Measurements from ENCODE around the gene PCOLCE2. TPM values are rescaled to one million over a fixed set of nuclear protein-coding genes. Genes with fewer than 3 reads are reported as not detected.

The PCOLCE2 gene
- total RNA-seq, 2 donors from 2014 or later = not detected

DNA sequence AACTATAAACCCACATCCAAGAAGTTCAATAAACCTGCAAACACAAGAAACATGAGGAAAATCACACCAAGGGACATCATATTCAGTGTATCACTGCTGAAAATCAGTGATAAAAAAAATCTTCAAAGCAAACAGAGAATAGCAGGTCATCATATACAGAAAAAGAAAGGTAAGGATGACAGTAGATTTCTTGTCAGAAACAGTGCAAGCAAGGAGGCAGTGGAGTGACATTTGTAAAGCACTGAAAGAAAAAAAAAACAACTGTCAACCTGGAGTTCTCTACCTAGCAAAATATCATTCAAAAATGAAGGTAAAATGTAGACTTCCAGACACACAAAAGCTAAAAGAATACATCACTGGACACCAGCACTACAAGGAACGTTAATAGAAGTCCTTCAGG, 93.6 kb downstream of the PCOLCE2 start:
- H3K36me3 Mint-ChIP-seq = no peaks in the 10 kb centered on the region
- peaks cover 5 to 6% of the 10 kb centered on the region in 2 donors for H3K27me3 Mint-ChIP-seq
- no peak overlapping the region for H3K4me3 Mint-ChIP-seq
- DNase-seq (ENCODE audit: low spot score) (no peak), ATAC-seq (no peak)
- H3K4me1 Mint-ChIP-seq (ENCODE audit: low read depth in 2 of 2) = no peaks in the 10 kb centered on the region
- H3K9me3 Mint-ChIP-seq = no peaks in the 10 kb centered on the region
- no peak overlapping the region for H3K27ac Mint-ChIP-seq

DNA sequence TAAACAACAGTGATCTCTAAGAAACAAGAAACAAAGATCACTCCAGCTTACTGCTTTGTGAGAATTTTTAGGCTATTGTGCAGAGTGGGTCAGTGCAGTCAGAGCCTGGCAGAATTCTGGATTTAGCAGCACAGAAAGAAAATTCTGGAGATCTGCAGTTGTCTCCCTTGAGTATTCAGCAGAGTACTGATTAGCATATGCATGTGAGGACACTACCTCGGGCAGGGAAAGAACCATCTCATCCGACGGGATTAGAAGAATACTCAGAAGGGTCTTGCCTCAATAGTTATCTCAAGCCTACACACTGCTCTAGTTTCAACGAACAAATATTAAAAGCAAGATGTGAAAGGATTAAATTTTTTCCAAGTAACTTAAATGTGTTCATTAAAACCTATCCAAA, 94.4 kb downstream of the PCOLCE2 start:
- no peak for ATAC-seq
- no peak for DNase-seq (ENCODE audit: low spot score)
- Mint-ChIP-seq H3K27me3 (peaks cover 10 to 13% of the 10 kb centered on the region in 2 donors), H3K27ac (no peak overlapping the region), H3K9me3 (no peaks in the 10 kb centered on the region), H3K4me1 (ENCODE audit: low read depth in 2 of 2) (no peaks in the 10 kb centered on the region), H3K36me3 (no peaks in the 10 kb centered on the region), H3K4me3 (no peak overlapping the region)

DNA sequence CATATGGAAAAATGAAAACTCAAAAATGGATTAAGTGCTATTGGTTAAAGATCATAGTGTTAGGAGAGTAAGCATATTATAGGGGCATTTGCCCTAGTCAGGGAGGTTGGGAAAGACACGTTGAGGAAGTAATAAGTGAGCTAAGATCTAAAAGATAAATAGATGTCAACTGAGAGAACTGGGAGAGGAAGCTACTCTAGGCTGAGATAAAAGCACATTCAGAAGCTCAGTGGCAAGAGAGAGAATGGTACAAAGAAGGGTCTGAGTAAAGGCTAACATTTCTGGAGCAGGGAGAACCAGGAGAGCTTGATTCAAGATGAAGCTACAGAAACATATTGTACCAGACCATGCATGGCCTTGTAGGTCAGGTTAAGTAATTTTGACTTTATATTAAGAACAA, 101.2 kb downstream of the PCOLCE2 start:
- H3K4me3 Mint-ChIP-seq = no peak overlapping the region
- ATAC-seq (no peak), DNase-seq (ENCODE audit: low spot score) (no peak)
- H3K27ac Mint-ChIP-seq = no peak overlapping the region
- H3K9me3 Mint-ChIP-seq = peaks cover under 1% of the 10 kb centered on the region
- H3K27me3 Mint-ChIP-seq = peaks cover 16 to 27% of the 10 kb centered on the region in 2 donors
- no peaks in the 10 kb centered on the region for H3K36me3 Mint-ChIP-seq
- no peaks in the 10 kb centered on the region for H3K4me1 Mint-ChIP-seq (ENCODE audit: low read depth in 2 of 2)

- peaks cover 19 to 27% of the 10 kb centered on the region in 2 donors for H3K27me3 Mint-ChIP-seq
- H3K9me3 Mint-ChIP-seq = peaks cover 3% of the 10 kb centered on the region
- no peak overlapping the region for H3K27ac Mint-ChIP-seq
- ATAC-seq (no peak), DNase-seq (ENCODE audit: low spot score) (no peak)
- no peaks in the 10 kb centered on the region for H3K4me1 Mint-ChIP-seq (ENCODE audit: low read depth in 2 of 2)
- H3K36me3 Mint-ChIP-seq = no peaks in the 10 kb centered on the region
- no peak overlapping the region for H3K4me3 Mint-ChIP-seq
Observed at GRCh38 chr3:142785996-142786395, 102.9 kb downstream of the PCOLCE2 start.

DNA sequence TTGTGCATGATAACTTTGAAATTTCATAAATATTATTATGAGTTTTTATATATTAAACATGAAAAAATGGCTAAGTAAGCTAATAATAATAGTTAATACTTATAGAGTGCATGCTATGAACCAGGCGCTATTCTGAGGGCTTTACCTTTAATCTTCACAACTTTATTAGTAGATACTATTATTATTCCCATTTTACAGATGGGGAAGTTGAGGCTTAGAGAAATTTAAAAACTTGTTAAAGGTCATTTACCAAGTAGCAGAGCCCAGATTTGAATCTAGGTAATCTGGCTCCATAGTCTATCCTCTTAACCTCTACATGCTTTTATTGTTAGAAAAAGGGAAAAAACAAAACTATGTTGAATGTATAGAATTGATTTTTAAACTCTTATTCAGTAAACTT, 104.7 kb downstream of the PCOLCE2 start:
- H3K4me3 Mint-ChIP-seq = no peak overlapping the region
- no peak overlapping the region for H3K27ac Mint-ChIP-seq
- no peak for ATAC-seq
- H3K36me3 Mint-ChIP-seq = no peaks in the 10 kb centered on the region
- H3K27me3 Mint-ChIP-seq = peaks cover 18 to 19% of the 10 kb centered on the region in 2 donors
- no peak for DNase-seq (ENCODE audit: low spot score)
- no peaks in the 10 kb centered on the region for H3K4me1 Mint-ChIP-seq (ENCODE audit: low read depth in 2 of 2)
- H3K9me3 Mint-ChIP-seq = peaks cover 3% of the 10 kb centered on the region

DNA sequence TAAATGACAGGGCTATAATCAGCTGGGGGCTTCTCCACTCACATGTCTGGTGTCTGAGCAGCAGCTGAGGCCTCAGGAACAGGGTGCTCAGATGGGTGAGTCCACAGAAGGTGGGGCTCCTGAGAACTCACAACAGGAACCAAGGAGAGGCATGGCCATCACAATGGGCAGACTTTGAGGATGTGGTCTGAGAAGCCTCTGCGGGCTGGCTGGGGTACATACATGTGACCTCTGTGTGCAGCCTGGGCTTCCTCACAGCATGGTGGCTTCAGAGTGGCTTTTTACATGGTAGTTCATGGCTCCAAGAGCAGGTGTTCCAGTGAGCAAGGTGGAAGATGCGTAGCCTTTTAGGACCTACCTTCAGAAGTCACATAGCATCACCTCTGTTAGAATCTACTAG, 106.3 kb downstream of the PCOLCE2 start:
- DNase-seq (ENCODE audit: low spot score) = no peak
- no peaks in the 10 kb centered on the region for H3K4me1 Mint-ChIP-seq (ENCODE audit: low read depth in 2 of 2)
- no peak for ATAC-seq
- peaks cover 9 to 15% of the 10 kb centered on the region in 2 donors for H3K27me3 Mint-ChIP-seq
- no peak overlapping the region for H3K27ac Mint-ChIP-seq
- H3K4me3 Mint-ChIP-seq = no peak overlapping the region
- H3K36me3 Mint-ChIP-seq = no peaks in the 10 kb centered on the region
- H3K9me3 Mint-ChIP-seq = peaks cover 3% of the 10 kb centered on the region

DNA sequence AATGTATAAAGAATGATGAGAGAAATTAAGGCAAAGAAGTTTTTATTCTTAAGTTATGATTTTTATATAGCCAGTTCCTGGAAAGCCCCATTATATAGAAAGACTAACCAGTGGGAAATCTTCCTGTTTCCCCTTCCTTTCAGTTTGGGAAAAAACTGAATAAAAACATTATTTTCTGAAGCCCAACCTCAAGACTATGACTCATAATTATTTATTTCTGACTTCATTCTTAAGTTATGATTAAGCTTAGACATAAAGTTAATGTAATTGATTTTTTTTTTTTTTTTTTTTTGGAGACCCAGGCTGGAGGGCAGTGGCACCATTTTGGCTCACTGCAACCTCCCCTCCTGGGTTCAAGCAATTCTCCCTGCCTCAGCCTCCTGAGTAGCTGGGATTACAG, 109.3 kb downstream of the PCOLCE2 start:
- Mint-ChIP-seq H3K9me3 (peaks cover 3% of the 10 kb centered on the region), H3K4me3 (no peak overlapping the region), H3K27me3 (peaks cover 2 to 12% of the 10 kb centered on the region in 2 donors), H3K36me3 (no peaks in the 10 kb centered on the region), H3K4me1 (ENCODE audit: low read depth in 2 of 2) (no peaks in the 10 kb centered on the region), H3K27ac (no peak overlapping the region)
- no peak for ATAC-seq
- no peak for DNase-seq (ENCODE audit: low spot score)

DNA sequence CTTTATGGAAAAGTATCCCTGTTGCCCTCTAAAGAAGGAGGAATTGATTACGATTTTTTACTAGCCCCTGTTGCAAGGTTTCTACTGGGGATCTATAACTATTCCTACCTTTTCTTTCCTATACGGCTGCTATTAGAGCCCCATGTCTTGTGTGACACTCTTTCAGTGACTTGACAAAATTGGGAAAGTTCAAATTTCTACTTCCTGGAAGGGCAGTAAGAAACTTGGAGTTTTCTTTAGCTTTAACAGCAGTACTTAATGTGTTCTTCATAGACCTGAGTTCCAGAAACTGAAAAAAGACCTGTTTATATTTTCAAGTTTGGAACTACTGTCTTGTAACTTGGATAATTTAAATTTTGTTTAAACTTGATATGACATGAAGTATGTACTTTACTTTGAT, 110.3 kb downstream of the PCOLCE2 start:
- no peak for ATAC-seq
- H3K9me3 Mint-ChIP-seq = peaks cover 3% of the 10 kb centered on the region
- no peak overlapping the region for H3K27ac Mint-ChIP-seq
- H3K4me3 Mint-ChIP-seq = no peak overlapping the region
- DNase-seq (ENCODE audit: low spot score) = no peak
- H3K27me3 Mint-ChIP-seq = peaks cover 11 to 15% of the 10 kb centered on the region in 2 donors
- no peaks in the 10 kb centered on the region for H3K36me3 Mint-ChIP-seq
- H3K4me1 Mint-ChIP-seq (ENCODE audit: low read depth in 2 of 2) = no peaks in the 10 kb centered on the region

DNA sequence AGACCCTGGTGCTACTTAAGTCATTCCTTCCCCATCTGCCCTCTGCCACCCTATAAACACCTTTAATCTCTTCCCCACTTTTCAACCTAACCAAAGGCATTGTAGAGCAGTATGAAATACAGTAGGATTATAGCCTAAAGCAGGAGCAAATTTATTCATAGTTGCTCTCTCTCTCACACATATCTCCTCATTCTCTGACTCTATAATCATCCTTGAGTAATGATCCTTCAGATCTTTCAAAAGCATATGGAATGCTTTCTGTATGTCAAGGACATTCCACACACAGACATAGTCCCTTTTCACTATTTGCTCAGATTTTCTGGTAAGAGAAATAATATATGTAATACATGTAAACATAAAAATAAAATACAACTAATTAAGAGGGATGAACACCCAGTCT, 111.0 kb downstream of the PCOLCE2 start:
- Mint-ChIP-seq H3K27ac (no peak overlapping the region), H3K36me3 (peaks cover 2% of the 10 kb centered on the region), H3K27me3 (peaks cover 11 to 15% of the 10 kb centered on the region in 2 donors), H3K4me1 (ENCODE audit: low read depth in 2 of 2) (no peaks in the 10 kb centered on the region), H3K9me3 (peaks cover 3% of the 10 kb centered on the region), H3K4me3 (no peak overlapping the region)
- DNase-seq (ENCODE audit: low spot score) = no peak
- ATAC-seq = no peak

GRCh38 chr3:142768338-142768737, 120.5 kb downstream of the PCOLCE2 start:
- Mint-ChIP-seq H3K27me3 (peaks cover 13 to 18% of the 10 kb centered on the region in 2 donors), H3K36me3 (peaks cover 17% of the 10 kb centered on the region), H3K9me3 (peaks cover 5% of the 10 kb centered on the region), H3K4me1 (ENCODE audit: low read depth in 2 of 2) (no peaks in the 10 kb centered on the region), H3K27ac (no peak overlapping the region), H3K4me3 (no peak overlapping the region)
- DNase-seq (ENCODE audit: low spot score) (no peak), ATAC-seq (no peak)

Other genes with a start within 250 kb of the PCOLCE2 start
- 1 to 10 TPM in 1 of 2 donors, under 1 TPM in 1; 0.29 to 1.8 TPM for gene TRPC1, start 165.0 kb downstream of the PCOLCE2 start, total RNA-seq
- gene PAQR9, start 74.6 kb upstream of the PCOLCE2 start, total RNA-seq = not detected
- gene U2SURP, start 112.5 kb upstream of the PCOLCE2 start, total RNA-seq = 100 to 1,000 TPM; 113 to 166 TPM
- 10 to 100 TPM; 16.3 to 26.9 TPM for gene CHST2, start 230.7 kb upstream of the PCOLCE2 start, total RNA-seq

Data from natural killer cell treated with Interleukin-12 subunit alpha and Interleukin-12 subunit beta and Interleukin-15 and Interleukin-18, amount 100 ng/mL, for 72 hours (primary cell).